Measurements from ENCODE around the gene KIF5C.

KIF5C gene

DNA sequence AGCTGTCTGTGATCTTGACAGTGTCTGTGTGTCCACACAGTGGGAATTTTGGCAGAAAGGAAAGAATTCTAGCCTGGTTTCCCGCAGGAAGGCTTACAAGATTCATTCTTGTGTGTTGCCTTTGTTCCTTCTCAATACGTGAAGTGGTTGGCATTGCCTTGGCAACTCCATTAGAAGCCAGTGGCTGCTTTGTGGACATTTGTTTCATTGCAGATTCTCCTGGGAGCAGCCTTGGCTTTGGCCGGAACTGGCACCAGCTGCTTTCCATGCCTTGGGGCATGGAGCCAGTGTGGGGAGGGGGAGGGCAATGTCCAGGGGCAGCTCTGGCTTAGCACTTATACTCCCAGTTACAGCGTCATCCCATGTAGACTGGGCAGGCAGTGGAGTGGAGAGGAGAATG is 39.4 kb downstream of the KIF5C start:
- Histone ChIP-seq H3K4me1 (ENCODE audit: control insufficient read depth, insufficient read depth, low read length) (no peaks in the 10 kb centered on the region), H3K9me3 (ENCODE audit: control insufficient read depth, insufficient read depth, low read depth, low read length) (no peaks in the 10 kb centered on the region; the same call in 1 of the 2 replicates), H3K27ac (ENCODE audit: extremely low read depth, low read depth, low read length) (no peak overlapping the region), H3K4me3 (ENCODE audit: low read depth, low read length) (no peak overlapping the region), H3K36me3 (ENCODE audit: control insufficient read depth in 2 of 2, insufficient read depth in 1 of 2, low read length in 2 of 2) (no peaks in the 10 kb centered on the region)
- ChIA-PET POLR2A (no interaction called here), CTCF (interaction anchor here (0.6 to 1.1 kb wide), 2 partner anchors 76 to 306 kb away, joined by 3 to 4 read pairs; no protein-coding TSS in a partner anchor)
- TF ChIP-seq ZNF132 (tag by site-specific recombination; IDR thresholded peaks at IDR 0.05; ENCODE audit: borderline replicate concordance), result no peak
- TF ChIP-seq, protein P1, sequence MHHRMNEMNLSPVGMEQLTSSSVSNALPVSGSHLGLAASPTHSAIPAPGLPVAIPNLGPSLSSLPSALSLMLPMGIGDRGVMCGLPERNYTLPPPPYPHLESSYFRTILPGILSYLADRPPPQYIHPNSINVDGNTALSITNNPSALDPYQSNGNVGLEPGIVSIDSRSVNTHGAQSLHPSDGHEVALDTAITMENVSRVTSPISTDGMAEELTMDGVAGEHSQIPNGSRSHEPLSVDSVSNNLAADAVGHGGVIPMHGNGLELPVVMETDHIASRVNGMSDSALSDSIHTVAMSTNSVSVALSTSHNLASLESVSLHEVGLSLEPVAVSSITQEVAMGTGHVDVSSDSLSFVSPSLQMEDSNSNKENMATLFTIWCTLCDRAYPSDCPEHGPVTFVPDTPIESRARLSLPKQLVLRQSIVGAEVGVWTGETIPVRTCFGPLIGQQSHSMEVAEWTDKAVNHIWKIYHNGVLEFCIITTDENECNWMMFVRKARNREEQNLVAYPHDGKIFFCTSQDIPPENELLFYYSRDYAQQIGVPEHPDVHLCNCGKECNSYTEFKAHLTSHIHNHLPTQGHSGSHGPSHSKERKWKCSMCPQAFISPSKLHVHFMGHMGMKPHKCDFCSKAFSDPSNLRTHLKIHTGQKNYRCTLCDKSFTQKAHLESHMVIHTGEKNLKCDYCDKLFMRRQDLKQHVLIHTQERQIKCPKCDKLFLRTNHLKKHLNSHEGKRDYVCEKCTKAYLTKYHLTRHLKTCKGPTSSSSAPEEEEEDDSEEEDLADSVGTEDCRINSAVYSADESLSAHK (tag by site-specific recombination; IDR thresholded peaks at IDR 0.05), result no peak

DNA sequence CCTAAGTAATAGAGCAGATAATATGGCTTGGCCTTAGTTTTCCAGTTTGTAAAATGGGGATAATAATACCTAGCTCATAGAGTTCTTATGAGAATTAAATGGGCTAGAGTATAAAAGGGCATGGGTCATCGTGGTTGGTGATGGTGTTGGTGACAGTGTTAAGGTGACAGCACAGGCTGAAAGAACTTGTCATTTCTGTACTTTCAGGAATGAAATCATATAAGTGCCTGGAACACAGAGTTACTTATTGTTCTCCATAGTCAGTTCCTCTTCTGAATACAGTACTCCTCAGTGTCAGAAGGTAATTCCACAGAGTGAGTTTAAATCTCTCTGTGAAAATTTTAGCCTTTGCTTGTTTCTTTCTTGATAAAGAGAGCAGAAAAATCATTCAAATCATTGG is 42.4 kb downstream of the KIF5C start:
- Histone ChIP-seq H3K27ac (ENCODE audit: extremely low read depth, low read depth, low read length) (no peak overlapping the region), H3K4me1 (ENCODE audit: control insufficient read depth, insufficient read depth, low read length) (no peaks in the 10 kb centered on the region)
- CTCF ChIA-PET, result interaction anchor here (0.6 kb wide), 1 partner anchor 13 kb away, joined by 3 read pairs; no protein-coding TSS in a partner anchor
- TF ChIP-seq, protein P2, sequence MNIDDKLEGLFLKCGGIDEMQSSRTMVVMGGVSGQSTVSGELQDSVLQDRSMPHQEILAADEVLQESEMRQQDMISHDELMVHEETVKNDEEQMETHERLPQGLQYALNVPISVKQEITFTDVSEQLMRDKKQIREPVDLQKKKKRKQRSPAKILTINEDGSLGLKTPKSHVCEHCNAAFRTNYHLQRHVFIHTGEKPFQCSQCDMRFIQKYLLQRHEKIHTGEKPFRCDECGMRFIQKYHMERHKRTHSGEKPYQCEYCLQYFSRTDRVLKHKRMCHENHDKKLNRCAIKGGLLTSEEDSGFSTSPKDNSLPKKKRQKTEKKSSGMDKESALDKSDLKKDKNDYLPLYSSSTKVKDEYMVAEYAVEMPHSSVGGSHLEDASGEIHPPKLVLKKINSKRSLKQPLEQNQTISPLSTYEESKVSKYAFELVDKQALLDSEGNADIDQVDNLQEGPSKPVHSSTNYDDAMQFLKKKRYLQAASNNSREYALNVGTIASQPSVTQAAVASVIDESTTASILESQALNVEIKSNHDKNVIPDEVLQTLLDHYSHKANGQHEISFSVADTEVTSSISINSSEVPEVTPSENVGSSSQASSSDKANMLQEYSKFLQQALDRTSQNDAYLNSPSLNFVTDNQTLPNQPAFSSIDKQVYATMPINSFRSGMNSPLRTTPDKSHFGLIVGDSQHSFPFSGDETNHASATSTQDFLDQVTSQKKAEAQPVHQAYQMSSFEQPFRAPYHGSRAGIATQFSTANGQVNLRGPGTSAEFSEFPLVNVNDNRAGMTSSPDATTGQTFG (tag by site-specific recombination; IDR thresholded peaks at IDR 0.05; ENCODE audit: borderline replicate concordance), result no peak
- no peak for TF ChIP-seq ZNF521 (tag by site-specific recombination; IDR thresholded peaks at IDR 0.05)
- TF ChIP-seq KLF1 (tag by site-specific recombination; IDR thresholded peaks at IDR 0.05), result no peak
- no peak for TF ChIP-seq ZNF433 (tag by site-specific recombination; IDR thresholded peaks at IDR 0.05; ENCODE audit: low read depth)
- no peak for TF ChIP-seq ZNF510 (tag by site-specific recombination; IDR thresholded peaks at IDR 0.05; ENCODE audit: insufficient replicate concordance)
- TF ChIP-seq, protein P3, sequence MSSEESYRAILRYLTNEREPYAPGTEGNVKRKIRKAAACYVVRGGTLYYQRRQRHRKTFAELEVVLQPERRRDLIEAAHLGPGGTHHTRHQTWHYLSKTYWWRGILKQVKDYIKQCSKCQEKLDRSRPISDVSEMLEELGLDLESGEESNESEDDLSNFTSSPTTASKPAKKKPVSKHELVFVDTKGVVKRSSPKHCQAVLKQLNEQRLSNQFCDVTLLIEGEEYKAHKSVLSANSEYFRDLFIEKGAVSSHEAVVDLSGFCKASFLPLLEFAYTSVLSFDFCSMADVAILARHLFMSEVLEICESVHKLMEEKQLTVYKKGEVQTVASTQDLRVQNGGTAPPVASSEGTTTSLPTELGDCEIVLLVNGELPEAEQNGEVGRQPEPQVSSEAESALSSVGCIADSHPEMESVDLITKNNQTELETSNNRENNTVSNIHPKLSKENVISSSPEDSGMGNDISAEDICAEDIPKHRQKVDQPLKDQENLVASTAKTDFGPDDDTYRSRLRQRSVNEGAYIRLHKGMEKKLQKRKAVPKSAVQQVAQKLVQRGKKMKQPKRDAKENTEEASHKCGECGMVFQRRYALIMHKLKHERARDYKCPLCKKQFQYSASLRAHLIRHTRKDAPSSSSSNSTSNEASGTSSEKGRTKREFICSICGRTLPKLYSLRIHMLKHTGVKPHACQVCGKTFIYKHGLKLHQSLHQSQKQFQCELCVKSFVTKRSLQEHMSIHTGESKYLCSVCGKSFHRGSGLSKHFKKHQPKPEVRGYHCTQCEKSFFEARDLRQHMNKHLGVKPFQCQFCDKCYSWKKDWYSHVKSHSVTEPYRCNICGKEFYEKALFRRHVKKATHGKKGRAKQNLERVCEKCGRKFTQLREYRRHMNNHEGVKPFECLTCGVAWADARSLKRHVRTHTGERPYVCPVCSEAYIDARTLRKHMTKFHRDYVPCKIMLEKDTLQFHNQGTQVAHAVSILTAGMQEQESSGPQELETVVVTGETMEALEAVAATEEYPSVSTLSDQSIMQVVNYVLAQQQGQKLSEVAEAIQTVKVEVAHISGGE (tag by site-specific recombination; conservative IDR thresholded peaks at IDR 0.05; ENCODE audit: low read depth), result no peak
- TF ChIP-seq, protein P4, sequence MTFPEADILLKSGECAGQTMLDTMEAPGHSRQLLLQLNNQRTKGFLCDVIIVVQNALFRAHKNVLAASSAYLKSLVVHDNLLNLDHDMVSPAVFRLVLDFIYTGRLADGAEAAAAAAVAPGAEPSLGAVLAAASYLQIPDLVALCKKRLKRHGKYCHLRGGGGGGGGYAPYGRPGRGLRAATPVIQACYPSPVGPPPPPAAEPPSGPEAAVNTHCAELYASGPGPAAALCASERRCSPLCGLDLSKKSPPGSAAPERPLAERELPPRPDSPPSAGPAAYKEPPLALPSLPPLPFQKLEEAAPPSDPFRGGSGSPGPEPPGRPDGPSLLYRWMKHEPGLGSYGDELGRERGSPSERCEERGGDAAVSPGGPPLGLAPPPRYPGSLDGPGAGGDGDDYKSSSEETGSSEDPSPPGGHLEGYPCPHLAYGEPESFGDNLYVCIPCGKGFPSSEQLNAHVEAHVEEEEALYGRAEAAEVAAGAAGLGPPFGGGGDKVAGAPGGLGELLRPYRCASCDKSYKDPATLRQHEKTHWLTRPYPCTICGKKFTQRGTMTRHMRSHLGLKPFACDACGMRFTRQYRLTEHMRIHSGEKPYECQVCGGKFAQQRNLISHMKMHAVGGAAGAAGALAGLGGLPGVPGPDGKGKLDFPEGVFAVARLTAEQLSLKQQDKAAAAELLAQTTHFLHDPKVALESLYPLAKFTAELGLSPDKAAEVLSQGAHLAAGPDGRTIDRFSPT (tag by site-specific recombination; IDR thresholded peaks at IDR 0.05), result no peak
- TF ChIP-seq GLIS2 (tag by site-specific recombination; IDR thresholded peaks at IDR 0.05), result no peak
- TF ChIP-seq MZF1 (tag by site-specific recombination; IDR thresholded peaks at IDR 0.05; ENCODE audit: borderline replicate concordance), result no peak
- TF ChIP-seq, protein P5, sequence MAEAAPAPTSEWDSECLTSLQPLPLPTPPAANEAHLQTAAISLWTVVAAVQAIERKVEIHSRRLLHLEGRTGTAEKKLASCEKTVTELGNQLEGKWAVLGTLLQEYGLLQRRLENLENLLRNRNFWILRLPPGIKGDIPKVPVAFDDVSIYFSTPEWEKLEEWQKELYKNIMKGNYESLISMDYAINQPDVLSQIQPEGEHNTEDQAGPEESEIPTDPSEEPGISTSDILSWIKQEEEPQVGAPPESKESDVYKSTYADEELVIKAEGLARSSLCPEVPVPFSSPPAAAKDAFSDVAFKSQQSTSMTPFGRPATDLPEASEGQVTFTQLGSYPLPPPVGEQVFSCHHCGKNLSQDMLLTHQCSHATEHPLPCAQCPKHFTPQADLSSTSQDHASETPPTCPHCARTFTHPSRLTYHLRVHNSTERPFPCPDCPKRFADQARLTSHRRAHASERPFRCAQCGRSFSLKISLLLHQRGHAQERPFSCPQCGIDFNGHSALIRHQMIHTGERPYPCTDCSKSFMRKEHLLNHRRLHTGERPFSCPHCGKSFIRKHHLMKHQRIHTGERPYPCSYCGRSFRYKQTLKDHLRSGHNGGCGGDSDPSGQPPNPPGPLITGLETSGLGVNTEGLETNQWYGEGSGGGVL (tag by site-specific recombination; IDR thresholded peaks at IDR 0.05), result no peak
- TF ChIP-seq ZBTB48 (tag by site-specific recombination; IDR thresholded peaks at IDR 0.05), result no peak
- no peak for TF ChIP-seq MYNN (tag by site-specific recombination; IDR thresholded peaks at IDR 0.05; ENCODE audit: borderline replicate concordance)
- TF ChIP-seq, protein P6, sequence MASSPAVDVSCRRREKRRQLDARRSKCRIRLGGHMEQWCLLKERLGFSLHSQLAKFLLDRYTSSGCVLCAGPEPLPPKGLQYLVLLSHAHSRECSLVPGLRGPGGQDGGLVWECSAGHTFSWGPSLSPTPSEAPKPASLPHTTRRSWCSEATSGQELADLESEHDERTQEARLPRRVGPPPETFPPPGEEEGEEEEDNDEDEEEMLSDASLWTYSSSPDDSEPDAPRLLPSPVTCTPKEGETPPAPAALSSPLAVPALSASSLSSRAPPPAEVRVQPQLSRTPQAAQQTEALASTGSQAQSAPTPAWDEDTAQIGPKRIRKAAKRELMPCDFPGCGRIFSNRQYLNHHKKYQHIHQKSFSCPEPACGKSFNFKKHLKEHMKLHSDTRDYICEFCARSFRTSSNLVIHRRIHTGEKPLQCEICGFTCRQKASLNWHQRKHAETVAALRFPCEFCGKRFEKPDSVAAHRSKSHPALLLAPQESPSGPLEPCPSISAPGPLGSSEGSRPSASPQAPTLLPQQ (tag by site-specific recombination; IDR thresholded peaks at IDR 0.05), result no peak
- no peak for TF ChIP-seq ZNF747 (tag by site-specific recombination; IDR thresholded peaks at IDR 0.05)
- no peak for TF ChIP-seq ZNF23 (tag by site-specific recombination; IDR thresholded peaks at IDR 0.05; ENCODE audit: borderline replicate concordance)
- no peak for TF ChIP-seq HOXD13 (CRISPR knock-in tag; IDR thresholded peaks at IDR 0.05; ENCODE audit: borderline replicate concordance)
- no peak for TF ChIP-seq KLF10 (tag by site-specific recombination; IDR thresholded peaks at IDR 0.05)

More for the DNA sequence above, 42.4 kb downstream of the KIF5C start:
- Histone ChIP-seq H3K4me3 (ENCODE audit: low read depth, low read length) (no peak overlapping the region), H3K9me3 (ENCODE audit: control insufficient read depth, insufficient read depth, low read depth, low read length) (no peaks in the 10 kb centered on the region; the same call in 1 of the 2 replicates), H3K36me3 (ENCODE audit: control insufficient read depth in 2 of 2, insufficient read depth in 1 of 2, low read length in 2 of 2) (no peaks in the 10 kb centered on the region)
- POLR2A ChIA-PET, result no interaction called here
